Stimulated activated CD8-positive, alpha-beta memory T cell treated with anti-CD3 and anti-CD28 coated beads, Interleukin-2, amount 100 ng/mL, for 48 hours (primary cell): ENCODE data around the gene GSAP.
A peak's percentile ranks its signal among the peaks of the same experiment; 100 is the strongest.
"Not testable (repeated sequence)": the region's sequence is repeated elsewhere in the genome, so short reads cannot be mapped to it uniquely, and the experiment has no call there.

Source experiments
- DNase-seq, 2 donors: peaks; one replicate each; pipeline ENCODE4 v3.0.0-alpha.2; 2020; ENCODE audit warnings: low read depth in 2 of 2

The GSAP gene

GRCh38 chr7:77354914-77355313, 61.2 kb downstream of the GSAP start:
- no peak for DNase-seq

GRCh38 chr7:77354484-77354883, 61.7 kb downstream of the GSAP start:
- DNase-seq, result no peak

GRCh38 chr7:77353911-77354310, 62.2 kb downstream of the GSAP start:
- DNase-seq, result no peak

GRCh38 chr7:77353407-77353721, 62.8 kb downstream of the GSAP start:
- DNase-seq, result no peak

GRCh38 chr7:77352665-77353406, 63.3 kb downstream of the GSAP start:
- no peak for DNase-seq

GRCh38 chr7:77351539-77352004, 64.6 kb downstream of the GSAP start:
- DNase-seq, result peak; percentile 10 to 23

- DNase-seq, result no peak
Observed at GRCh38 chr7:77349141-77349540, 67.0 kb downstream of the GSAP start.

- DNase-seq, result no peak
Observed at GRCh38 chr7:77348371-77348813, 67.8 kb downstream of the GSAP start.

- no peak for DNase-seq
Observed at GRCh38 chr7:77346441-77346840, 69.7 kb downstream of the GSAP start.

- not testable (repeated sequence) for DNase-seq
Observed at GRCh38 chr7:77345426-77345825, 70.7 kb downstream of the GSAP start.

GRCh38 chr7:77339726-77340125, 76.4 kb downstream of the GSAP start:
- DNase-seq, result no peak

GRCh38 chr7:77338883-77339629, 77.1 kb downstream of the GSAP start:
- DNase-seq, result no peak

- DNase-seq, result no peak
Observed at GRCh38 chr7:77338260-77338659, 77.9 kb downstream of the GSAP start.

GRCh38 chr7:77337456-77337990, 78.6 kb downstream of the GSAP start:
- no peak for DNase-seq

- DNase-seq, result no peak
Observed at GRCh38 chr7:77335581-77335980, 80.6 kb downstream of the GSAP start.

- not testable (repeated sequence) for DNase-seq
Observed at GRCh38 chr7:77334039-77334438, 82.1 kb downstream of the GSAP start.

GRCh38 chr7:77331938-77332695, 84.0 kb downstream of the GSAP start:
- DNase-seq, result peak; percentile 25 to 31

GRCh38 chr7:77330169-77330882, 85.8 kb downstream of the GSAP start:
- DNase-seq, result no peak

- DNase-seq, result no peak
Observed at GRCh38 chr7:77329466-77330168, 86.5 kb downstream of the GSAP start.

GRCh38 chr7:77328669-77329068, 87.5 kb downstream of the GSAP start:
- DNase-seq, result no peak
